Measurements from ENCODE around the gene SLCO3A1.
A peak's percentile ranks its signal among the peaks of the same experiment; 100 is the strongest.

SLCO3A1 gene

DNA sequence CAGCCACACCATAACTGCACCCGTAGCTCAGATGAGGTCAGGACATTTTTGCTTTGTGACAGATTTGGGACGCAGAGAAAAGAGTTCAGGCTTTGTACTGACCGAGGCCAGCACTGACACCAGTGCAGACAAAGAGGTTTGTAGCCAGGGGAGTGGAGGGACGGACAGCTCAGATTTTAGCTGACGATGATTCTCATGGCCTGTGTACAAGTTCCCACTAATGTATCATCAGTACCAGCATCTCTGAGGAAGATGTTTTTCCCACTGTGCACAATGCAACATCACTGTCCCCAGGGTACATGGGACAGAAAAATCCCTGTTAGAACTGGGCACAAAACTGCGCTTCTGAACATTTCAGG is 112.7 kb downstream of the SLCO3A1 start:
- no peak for DNase-seq (ENCODE audit: low read depth)

DNA sequence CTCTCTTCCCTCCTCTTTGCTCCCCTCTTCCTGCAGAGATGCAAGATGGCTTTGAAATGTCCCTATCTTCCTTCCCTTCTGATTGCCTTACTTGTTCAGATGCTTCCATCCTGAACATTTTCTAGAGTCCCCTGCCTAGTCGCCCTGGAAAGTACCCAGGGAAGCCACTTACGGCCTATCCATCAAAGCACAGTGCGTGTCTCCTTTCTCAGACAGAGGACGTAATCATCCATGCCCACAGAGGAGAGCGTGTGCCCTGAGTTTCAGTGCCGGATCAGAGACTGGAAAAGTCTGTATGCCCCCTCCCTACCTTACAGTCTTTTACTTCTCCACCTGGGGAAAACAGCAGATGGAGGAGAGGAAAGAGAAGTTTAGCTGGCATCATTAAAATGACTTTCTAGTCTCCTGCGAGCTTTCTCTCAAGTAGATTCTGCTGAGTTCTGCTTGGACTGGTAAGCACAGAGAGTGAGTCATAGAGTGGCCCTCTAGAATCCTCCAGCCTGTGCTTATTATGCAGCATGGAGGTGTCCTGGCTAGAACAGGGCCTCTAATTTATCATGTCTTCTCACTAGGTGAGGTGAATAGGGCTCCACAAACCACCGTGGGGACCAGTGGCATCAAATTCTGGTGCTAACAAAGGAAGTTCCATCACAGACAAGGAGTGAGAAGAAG is 114.6 kb downstream of the SLCO3A1 start:
- DNase-seq (ENCODE audit: low read depth) = no peak

DNA sequence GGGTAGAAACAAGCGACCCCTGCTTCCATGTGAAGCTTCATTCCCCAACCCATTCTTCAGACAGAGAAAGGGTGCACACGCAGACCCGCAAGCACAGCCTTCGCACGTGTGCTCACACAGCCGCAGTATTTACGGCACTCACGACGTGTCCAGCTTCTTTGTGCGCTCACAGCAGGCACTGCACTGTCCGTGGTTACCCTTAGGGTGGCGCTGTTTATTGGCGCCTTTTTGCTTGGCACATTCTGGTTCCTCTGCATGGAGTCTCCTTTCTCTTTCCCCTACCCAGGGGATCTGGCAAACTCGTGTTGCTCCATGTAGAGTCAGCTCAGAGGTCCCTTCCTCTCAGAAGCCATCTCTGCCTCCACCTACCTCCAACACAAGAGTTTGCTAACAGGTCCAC is 115.1 kb downstream of the SLCO3A1 start:
- no peak for DNase-seq (ENCODE audit: low read depth)

GRCh38 chr15:91970142-91970541 is 116.6 kb downstream of the SLCO3A1 start:
- DNase-seq (ENCODE audit: low read depth) = peak; percentile 17

DNA sequence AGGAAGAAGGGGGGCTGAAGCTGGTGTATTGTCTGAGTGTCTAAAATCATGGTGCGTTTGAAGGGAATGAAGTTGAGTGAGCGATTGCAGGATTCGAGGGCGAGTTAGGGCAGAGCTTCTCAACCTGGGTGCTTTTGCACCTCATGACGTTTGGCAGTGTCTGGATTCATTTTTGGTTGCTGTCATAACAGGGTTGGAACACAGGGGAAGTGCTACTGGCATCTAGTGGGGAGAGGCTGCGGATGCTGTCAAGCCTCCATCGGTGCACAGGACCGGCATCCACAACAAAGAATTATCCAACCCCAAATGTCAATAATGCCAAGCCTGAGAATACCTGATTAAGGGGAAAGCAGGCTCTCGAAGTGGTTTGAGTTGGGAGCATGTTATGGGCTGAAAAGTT is 120.0 kb downstream of the SLCO3A1 start:
- DNase-seq (ENCODE audit: low read depth) = no peak

DNA sequence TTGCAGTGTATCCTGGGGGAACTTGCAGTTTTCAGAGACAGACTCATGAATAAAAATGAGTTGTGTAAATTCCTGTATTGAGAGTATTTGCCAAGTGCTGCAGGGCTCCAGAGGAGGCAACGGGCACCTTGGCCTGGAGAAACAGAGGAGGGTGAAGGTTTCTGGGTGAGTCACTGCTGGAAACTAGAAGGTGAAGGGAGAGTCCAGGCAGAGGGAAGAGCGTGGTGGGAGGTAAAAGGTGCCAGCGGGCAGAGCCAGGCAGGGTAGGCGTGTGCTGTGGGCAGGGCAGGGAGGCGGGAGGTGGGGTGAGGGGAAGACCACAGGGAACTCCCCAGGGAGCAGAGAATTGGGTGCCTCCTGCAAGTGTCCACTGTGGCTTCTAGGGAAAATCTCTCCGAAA is 120.8 kb downstream of the SLCO3A1 start:
- no peak for DNase-seq (ENCODE audit: low read depth)

DNA sequence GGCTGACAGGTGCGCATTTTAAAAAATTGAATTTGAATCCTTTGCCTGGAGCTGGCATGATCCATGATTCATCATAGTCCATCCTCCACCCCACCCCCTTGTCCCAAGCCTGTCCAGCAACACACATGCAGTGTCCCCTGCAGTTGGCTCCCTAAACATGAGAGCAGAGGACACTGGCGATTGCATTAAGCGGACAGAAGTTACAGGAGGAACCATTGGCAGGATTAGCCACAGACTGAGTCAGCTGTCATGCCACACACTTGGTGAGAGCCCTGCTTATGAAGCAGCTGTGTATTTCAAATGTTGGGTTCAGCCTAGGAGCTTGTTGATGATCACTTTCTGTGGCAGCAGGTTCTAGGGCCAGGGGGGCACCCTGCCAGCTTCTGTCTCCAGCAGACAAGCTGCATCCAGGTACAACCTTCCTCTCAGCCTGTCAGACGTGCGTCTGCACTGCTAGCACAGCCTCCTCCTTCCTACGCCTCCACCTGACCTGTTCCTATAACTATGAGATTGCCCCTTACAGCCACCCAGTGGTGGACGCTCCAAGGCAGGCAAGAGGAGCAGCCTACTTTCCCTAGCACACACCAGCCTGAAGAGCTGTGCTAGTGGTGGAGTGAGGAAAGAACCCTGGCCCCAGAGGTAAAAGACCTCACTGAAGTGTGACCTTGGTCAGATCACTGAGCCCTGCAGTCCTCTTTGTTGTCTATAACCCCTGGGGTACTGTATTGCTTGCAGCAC is 121.9 kb downstream of the SLCO3A1 start:
- DNase-seq (ENCODE audit: low read depth) = no peak

- no peak for DNase-seq (ENCODE audit: low read depth)
Measured at GRCh38 chr15:91976966-91977365, 123.5 kb downstream of the SLCO3A1 start.

DNA sequence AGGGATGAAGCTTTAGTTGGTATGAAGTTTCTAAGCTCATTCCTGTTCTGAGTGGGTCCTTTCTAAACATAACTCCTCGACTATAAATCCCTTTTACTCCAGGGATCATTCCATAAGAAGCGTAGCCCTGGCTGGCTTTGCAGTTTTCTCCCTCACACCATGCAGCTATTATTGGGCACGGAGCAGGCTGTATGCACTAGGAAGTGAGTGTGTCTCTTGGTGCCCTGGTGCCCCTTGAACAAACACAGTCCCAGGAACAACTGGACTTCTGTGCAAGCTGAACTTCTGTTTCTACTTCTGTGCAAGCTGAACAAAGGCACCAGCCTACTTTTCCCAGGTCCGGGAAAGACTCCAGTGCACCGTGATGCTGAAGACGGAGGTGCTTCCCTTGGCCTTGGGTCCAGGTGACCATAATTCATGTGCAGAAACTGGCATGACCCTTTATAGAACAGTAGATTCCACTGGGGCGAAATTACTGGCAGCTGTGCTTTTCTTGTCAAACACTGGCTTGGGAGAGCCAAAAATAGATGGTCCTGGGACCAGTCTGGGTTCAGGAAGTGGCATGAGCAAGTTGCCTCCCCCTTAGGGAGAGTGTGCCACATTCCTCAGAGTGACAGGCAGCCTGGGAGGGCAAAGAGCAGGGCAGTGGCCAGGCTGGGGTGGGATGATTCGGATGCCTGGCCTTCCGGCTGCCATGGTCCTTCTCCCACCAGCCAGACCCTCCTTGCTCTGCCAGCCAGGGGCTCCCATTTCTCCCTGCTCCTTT is 127.2 kb downstream of the SLCO3A1 start:
- no peak for DNase-seq (ENCODE audit: low read depth)

DNA sequence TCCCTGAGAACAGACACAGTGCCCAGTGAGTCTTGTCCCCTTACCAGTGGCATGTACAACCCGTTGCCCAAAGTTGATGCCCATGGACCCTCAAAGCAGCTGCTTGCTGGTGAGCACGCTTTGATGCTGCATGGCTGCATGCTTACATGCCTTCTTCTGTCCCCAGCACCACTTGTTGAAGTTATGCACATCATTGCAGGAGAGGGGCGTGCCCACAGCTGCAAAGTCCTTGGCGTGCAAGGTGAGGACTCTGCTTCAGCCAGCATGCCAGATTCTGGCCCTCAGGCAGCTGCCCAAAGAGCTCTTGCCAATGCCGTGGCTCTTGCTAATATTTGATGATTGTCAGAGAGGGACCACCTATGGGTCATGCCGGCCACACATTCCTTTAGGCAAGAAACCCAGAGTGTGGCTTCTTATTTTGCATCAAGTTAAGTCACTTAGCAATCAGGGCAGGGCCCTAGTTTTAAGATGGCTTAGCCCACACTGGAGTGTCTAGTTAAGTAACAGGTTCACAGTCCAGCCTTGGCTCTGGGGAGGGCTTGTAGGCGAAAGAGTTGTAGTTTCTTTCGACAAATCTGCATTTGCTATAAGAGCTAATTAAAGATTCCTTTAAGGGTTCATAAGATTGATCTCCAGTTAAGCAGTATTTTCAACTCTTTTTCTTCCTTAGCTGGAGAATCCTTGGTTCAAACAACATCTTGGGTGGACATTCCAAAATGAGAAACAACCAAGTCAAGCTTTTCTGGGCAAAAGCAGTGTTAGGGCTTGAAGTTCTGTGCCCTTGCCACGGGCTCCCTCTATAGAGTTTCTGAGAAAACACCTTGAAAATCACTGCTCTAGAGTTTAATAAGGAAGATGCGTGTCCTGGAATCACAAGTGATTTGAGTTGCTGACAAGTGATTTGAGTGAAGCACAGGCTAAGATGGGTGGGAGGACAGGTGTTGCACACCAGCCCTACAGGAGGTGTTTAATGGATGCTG is 128.6 kb downstream of the SLCO3A1 start:
- DNase-seq (ENCODE audit: low read depth) = no peak

DNA sequence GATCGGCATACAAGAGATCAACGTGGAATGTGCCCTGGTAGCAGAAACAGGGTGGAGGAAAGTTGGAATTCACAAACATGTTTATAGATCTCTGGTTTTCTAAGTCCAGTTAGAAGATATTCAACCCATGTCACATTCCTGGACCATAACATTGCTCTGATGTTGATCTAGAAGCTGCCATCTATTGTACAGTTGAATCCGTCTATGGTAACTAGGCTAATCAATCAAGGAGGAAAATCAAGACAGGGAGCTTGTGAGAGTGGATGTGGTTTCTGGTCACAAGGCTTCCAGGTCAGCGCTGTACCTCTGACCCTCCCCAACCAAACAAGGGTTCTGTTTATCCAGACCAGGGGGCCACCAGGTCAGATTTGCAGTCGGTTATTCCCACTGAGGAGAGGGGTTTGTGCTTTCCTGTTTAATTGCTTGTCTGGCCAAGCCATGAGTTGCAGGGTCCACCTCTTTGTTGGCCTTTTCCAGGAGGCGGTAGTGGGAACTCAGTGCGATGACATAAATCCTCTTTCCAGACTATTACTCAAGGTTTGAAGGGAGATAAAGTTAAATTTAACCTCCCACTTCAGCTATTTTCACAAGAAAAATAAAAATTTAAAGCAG is 130.3 kb downstream of the SLCO3A1 start:
- no peak for DNase-seq (ENCODE audit: low read depth)

DNA sequence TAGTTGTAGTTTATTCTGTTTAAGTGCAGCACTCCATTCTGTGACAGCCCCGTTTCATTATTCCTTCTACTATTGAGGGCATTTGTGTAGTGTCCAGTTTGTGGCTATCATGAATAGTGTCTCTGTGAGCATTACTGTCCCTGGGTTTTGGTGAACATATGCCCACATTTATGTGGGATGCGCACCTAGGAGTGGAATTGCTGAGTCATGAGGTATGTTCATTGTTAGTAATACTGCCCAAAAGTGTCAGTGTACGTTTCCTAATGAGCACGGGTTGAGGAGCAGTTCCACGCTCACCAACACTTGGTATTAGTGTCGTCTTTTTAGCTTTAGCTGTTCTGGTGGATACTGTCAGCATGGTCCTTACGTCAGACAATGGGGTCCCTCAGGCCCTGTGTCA is 131.8 kb downstream of the SLCO3A1 start:
- no peak for DNase-seq (ENCODE audit: low read depth)

- no peak for DNase-seq (ENCODE audit: low read depth)
Measured at GRCh38 chr15:91988071-91988470, 134.6 kb downstream of the SLCO3A1 start.

DNA sequence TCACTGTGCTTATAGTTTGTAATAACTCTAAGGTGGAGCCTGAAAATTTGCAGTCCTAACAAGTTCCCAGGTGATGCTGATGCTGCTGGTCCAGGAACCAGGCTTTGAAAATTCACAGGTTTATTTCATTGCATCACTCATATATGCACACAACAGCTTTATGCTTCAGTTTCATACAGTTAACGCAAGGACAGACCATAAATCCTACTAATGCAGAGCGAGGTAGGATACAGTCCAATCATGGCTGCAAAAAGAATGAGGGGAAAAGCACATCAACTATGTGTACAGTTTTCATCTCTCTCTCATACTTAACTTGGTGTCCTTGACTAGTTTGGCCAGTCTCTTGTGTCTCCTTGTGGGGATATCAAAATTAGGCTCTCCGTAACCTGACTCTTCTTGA is 135.1 kb downstream of the SLCO3A1 start:
- DNase-seq (ENCODE audit: low read depth) = no peak

DNA sequence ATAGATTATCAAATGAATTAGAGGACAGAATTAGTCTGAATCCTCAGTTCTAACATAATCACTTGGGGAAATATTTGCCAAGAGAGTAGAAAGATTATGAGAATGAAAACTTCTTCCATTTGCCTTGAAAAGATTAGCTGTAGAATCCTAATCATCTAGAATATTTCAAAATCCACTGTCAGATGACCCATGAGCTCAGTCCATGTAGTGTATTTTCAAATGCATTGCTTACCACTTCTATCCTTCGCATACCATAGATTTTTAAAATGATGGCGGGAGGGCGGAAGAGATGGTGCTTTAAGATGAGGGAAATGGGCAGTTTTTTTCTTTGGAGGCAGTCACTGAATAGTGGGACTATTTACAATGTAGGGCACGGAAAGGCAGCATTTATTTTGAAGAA is 136.3 kb downstream of the SLCO3A1 start:
- DNase-seq (ENCODE audit: low read depth) = no peak

GRCh38 chr15:91992945-91993344 is 139.4 kb downstream of the SLCO3A1 start:
- DNase-seq (ENCODE audit: low read depth) = no peak

- DNase-seq (ENCODE audit: low read depth) = no peak
Measured at GRCh38 chr15:91995146-91995545, 141.6 kb downstream of the SLCO3A1 start.

DNA sequence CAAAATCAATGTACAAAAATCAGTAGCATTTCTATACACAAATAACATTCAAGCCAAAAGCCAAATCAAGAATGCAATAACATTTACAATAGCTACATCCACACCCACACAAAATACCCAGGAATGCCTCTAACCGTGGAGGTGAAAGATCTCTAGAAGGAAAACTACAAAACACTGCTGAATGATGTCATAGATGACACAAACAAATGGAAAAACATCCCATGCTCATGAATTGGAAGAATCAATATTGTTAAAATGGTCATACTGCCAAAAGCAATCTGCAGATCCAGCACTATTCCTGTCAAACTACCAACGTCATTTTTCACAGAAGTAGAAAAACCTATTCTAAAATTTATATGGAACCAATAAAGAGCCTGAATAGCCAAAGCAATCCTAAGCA is 143.7 kb downstream of the SLCO3A1 start:
- DNase-seq (ENCODE audit: low read depth) = no peak

DNA sequence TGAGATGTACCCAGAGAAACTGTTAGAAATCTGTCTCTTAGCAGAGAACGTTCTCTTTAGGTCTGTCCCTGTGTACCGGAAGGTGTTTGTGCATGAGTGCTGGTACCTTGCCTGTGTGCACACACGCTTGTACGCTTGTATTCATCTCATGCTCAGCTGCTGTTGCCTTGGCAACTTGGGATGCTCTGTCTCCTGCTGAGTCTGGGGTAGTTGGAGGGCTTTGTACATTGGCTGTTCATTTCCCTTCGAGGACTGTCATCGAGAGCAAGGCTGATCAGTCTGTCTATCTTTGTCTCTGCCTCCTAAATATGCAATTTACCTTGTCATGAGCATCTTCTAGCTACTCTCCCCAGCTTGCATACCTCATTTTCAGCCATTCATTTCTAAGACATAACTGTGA is 147.2 kb downstream of the SLCO3A1 start:
- DNase-seq (ENCODE audit: low read depth) = no peak

DNA sequence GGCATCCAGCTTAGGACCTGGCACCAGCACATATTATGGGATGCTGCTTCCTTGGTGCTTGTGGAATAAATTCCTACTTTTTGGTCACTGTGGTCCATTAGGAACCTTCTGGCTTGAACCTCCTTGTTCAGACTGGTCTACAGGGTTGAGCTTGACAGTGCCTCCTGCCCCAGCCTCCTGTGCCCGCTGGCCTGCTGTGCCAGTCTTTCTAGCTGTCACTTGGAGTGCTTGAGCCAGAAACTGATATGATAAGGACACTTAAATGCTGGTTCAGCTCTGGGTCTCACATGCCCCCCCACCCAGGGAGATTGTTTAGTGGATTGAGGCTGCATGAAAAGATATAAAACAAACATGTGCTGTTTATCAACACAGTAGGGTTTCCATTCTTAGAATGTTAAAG is 147.8 kb downstream of the SLCO3A1 start:
- DNase-seq (ENCODE audit: low read depth) = no peak

- no peak for DNase-seq (ENCODE audit: low read depth)
Measured at GRCh38 chr15:92002666-92003065, 149.2 kb downstream of the SLCO3A1 start.
